ENCODE results near the gene APOO.

APOO gene

DNA sequence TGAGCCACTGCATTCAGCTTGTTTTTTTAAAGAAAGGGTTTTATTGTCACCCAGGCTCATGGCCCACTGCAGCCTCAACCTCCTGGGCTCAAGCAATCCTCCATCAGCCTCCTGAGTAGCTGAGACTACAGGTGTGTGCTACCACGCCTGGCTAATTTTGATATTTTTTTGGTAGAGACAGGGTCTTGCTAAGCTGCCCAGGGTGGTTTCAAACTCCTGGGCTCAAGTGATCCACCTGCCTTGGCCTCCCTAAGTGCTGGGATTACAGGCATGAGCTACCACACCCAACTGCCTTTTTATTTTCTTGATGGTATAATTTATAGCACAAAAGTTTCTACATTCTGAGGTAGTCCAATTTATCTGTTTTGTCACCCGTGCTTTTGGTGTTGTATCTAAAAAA is 85.9 kb downstream of the APOO start:
- no peak for DNase-seq (ENCODE audit: extremely low read depth in 1 of 2, low read depth in 1 of 2)

DNA sequence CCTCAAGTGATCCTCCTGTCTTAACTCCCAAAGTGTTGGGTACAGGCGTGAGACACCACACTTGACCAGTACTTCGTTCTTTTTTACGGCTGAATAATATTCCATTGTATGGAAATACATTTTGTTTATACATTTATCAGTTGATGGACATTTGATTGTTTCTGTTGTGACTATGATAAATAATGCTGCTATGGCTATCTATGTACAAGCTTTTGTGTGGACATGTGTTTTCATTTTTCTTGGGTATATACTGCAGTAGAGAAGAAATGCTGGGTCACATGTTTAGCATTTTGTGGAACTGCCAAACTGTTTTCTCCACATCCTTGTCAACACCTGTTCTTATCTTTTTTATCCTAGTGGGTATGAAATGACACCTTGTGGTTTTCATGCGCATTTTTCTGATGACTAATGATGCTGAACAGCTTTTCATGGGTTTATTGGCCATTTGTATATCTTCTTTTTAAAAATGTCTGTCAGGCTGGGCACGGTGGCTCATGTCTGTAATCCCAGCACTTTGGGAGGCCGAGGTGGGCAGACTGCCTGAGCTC is 87.4 kb downstream of the APOO start:
- no peak for DNase-seq (ENCODE audit: extremely low read depth in 1 of 2, low read depth in 1 of 2)

DNA sequence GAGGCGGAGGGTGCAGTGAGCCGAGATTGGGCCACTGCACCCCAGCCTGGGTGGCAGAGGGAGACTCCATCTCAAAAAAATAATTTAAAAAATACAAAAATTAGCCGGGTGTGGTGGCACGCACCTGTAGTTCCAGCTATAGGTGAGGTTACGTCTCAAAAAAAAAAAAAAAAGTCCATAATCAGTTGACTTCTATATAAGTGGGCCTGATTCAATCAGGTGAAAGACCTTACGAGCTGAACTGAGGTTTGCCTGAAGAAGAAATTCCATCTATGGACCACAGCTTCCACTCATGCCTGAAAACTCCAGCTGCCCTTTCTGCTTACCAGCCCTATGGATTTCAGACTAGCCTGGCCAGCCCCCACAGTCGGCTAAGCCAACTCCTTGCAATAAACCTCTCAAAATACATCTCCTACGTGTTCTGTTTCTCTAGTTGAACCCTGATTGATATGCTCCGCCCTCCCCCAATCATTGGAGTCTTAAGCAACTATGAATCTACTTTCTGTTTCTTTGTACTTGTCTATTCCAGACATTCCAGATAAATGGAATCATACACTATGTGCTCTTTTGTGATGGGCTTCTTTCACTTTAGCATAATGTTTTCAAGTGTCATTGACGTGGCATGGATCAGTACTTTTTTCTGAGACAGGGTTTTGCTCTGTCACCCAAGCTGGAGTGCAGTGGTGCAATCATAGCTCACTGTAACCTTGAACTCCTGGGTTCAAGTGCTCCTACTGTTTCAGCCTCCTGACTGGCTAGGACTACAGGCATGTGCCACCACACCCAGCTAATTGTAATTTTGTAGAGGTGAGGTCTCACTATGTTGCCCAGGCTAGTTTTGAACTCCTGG is 88.1 kb downstream of the APOO start:
- DNase-seq (ENCODE audit: extremely low read depth in 1 of 2, low read depth in 1 of 2): no peak

DNA sequence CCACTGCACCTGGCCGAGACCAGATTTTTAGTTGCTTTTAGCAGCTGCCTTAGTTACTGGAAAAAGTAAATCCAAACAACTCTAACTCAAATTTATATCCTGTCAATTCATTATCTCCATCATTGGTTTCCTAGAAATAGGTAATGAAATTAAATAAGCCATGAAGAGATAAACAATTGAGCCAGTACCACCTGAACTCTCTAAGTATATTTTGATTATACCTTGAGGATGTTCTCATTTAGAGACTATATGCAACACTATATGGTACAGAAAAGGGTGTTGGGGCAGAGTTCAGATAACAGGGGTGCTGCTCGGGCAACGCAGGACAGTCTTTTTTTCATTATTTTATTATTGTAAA is 89.8 kb downstream of the APOO start:
- DNase-seq (ENCODE audit: extremely low read depth in 1 of 2, low read depth in 1 of 2): no peak

DNA sequence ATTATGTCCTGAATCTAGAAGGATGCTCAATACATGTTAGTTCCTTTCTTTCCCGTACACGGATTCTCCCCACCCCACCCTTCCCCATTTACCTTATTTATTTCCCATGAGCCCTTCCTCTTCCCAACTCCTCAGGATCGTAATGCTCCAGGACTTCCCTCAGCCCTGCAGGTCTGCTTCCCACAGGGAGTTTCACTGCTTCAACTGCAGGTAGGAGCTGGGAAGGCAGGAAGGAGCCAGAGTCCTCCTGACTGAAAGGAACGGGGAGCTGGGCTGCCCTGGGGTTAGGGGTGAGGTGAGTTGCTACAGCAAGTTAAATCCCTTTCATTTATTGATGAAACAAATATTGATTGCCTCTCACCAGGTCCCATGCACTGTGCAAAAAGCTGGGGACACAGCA is 91.6 kb downstream of the APOO start:
- DNase-seq (ENCODE audit: extremely low read depth in 1 of 2, low read depth in 1 of 2): no peak

DNA sequence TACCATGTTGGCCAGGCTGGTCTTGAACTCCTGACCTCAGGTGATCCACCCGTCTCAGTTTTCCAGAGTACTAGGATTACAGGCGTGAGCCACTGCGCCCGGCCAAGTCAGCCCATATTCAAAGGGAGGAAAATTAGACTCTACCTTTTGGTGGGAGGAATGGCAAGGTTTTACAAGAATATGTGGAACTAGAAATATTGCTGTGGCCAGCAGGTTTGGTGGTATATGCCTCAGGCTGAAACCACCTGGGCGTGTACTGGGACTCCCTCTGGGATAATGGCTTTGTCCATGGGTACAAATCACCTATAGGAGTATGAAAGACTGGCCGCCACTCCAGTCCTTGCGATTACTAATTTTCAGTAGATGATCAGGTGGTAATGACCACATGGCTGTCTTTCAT is 92.4 kb downstream of the APOO start:
- no peak for DNase-seq (ENCODE audit: extremely low read depth in 1 of 2, low read depth in 1 of 2)

DNA sequence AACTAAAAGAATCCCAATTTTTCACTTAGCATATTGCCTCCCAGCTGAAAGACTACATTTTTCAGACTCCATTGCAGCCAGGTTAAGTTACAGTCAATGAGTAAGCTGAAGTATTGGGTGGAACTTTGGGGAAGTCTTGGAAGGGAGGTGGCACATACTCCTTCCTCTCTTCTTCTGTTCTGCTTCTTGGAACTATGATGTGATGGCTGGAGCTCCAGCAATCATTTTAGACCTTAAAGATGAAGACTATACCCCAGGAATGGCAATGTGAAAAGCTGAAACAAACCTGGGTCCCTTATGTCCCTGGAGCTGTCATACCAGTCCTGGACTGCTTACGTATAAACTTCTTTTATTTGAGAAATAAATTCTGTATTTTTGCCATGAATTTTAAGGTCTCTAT is 93.9 kb downstream of the APOO start:
- DNase-seq (ENCODE audit: extremely low read depth in 1 of 2, low read depth in 1 of 2): no peak

DNA sequence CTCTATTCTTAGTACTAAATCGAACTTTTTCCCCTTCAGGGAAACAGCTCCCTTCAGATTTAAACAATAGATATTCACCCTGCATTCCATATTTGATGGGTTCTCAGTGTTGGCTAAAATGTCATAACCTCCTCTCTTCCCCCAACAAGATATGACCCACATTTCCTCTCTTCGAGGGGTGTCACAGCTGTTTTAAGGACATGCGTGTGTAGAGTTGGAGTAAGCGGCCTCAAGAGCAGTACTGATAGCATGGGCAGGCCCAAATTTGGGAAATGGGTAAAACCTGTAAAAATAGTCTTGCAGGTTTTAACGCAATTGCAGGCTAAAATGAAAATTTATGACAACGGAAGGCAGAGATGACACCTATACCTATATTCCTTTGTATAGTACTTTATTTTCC is 96.1 kb downstream of the APOO start:
- no peak for DNase-seq (ENCODE audit: extremely low read depth in 1 of 2, low read depth in 1 of 2)

DNA sequence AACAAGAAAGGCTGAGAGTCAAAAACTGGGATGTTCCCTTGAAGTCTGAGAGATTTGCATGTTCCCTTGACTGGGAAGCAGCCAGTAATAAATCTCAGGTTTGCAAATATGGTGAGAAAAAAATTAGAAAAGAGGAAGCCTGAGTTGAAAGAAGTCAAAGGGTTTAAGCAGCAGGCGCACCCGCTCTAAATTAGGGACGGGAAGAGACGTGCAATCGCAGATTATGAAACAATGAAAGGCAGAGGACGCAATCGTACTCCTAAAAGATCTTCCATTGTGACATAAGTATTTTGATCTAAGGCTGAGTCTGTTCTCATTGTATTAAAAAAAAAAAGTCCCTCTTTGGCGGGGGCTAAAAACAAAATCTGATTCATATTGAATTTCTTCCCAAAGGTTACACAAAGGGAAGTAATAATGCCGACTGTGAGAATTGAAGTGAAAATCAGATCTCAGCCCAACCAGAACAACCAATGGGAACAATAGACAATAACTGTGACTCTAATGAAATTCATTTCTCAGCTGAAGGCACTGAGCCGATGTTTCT is 96.6 kb downstream of the APOO start:
- DNase-seq (ENCODE audit: extremely low read depth in 1 of 2, low read depth in 1 of 2): no peak

DNA sequence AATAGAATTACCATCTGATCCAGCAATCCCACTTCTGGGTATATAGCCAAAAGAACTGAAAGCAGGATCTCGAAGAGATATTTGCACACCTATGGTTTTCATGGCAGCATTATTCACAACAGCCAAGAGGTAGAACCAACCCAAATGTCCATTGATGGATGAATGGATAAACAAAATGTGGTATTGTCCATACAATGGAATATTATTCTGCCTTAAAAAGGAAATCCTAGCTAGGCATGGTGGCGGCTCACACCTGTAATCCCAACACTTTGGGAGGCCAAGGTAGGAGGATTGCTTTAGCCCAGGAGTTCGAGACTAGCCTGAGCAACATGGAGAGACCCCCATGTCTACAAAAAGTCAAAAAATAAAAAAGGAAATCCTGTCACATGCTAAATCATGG is 97.5 kb downstream of the APOO start:
- DNase-seq (ENCODE audit: extremely low read depth in 1 of 2, low read depth in 1 of 2): no peak

DNA sequence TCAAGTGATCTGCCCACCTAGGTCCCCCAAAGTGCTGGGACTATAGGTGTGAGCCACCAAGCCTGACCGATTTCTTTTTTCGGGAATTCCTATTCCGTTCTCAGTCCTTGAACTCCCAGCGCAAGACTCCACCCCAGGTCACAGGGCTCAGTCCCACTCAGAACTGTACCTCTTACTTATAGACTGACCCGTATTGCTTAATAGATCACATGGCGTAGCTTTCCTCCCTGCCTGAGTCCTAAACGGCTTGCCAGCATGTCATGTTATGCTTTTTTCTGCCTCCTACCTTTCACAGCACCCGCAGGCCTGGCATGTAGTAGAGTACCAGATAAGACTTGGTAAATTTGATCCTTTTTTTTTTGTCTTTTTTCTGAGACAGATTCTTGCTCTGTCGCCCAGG is 102.3 kb downstream of the APOO start:
- DNase-seq (ENCODE audit: extremely low read depth in 1 of 2, low read depth in 1 of 2): no peak

DNA sequence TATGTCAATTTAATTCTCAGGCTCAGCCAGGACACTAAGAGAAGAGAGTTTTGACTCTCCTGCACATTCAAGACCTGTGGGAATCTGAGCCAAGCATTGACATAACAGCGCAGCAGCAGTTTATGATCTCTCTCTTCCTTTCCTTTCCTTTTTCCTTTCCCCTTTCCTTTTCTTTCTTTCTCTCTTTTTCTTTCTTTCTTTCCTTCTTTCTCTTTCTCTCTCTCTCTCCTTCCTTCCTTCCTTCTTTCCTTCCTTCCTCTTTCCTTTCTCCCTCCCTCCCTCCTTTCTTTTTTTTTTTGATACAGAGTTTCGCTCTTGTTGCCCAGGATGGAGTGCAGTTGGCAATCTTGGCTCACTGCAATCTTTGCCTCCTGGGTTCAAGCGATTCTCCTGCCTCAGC is 103.2 kb downstream of the APOO start:
- no peak for DNase-seq (ENCODE audit: extremely low read depth in 1 of 2, low read depth in 1 of 2)

DNA sequence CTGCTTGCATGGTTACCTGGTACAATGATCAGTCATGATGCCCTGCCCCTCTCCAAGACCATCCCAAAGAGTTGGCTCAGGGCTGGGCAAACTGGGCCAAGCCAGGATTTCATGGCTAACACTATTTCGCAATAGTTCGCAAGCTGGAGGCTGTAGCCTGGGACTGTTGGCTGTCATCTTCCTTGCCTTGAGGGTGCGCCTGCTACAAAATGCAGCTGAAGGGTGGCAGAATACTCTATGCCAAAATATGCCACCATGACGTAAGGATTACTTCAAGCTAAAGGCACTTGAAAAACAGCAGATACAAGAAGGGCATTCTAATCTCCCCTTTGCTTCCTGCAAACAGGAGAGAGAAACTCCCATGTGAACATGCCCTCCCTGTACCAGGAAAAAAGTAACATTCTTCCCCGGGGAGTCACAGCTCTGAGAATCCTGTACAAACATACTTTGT is 103.8 kb downstream of the APOO start:
- DNase-seq (ENCODE audit: extremely low read depth in 1 of 2, low read depth in 1 of 2): no peak

DNA sequence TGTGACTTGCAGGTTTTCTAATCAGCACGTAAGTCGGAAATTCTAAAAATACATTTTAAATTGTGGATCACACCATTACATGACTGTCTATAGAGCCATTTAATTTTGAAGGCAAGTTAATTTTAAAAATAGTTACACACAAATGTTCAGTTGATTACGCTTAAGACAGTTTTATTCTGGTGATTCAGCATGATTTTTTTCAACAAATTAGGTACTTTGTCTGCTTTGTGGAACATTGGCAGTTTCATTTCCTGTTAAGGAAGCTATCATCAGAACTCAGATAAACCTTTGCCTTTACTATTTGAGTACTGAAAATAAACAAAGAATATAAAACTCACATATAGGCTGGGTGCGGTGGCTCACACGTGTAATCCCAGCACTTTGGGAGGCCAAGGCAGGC is 105.3 kb downstream of the APOO start:
- no peak for DNase-seq (ENCODE audit: extremely low read depth in 1 of 2, low read depth in 1 of 2)

DNA sequence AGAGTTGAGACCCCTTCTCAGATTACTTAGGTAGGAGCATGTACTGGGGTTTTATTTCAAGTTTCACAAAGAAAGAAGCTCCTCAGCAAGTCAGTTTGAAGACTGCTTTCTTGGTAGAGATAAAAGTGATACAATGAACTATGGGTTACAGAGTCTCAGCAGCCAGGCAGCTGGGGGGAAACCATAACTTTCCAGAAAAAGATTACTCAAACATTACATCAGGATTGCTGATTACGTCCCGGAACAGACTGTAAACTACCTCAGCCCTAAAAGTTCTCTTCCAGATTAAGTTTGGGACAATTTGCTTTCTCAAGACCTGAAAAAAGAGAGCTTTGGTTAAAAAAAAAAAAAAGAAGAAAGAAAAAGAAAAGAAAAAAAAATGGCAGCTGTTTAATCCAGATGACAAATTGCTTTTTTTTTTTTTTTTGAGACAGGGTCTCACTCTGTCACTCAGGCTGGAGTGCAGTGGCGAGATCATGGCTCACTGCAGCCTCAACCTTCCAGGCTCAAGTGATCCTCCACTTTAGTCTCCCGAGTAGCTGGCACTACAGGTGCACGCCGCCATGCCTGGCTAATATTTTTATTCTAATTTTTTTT is 108.2 kb downstream of the APOO start:
- no peak for DNase-seq (ENCODE audit: extremely low read depth in 1 of 2, low read depth in 1 of 2)

DNA sequence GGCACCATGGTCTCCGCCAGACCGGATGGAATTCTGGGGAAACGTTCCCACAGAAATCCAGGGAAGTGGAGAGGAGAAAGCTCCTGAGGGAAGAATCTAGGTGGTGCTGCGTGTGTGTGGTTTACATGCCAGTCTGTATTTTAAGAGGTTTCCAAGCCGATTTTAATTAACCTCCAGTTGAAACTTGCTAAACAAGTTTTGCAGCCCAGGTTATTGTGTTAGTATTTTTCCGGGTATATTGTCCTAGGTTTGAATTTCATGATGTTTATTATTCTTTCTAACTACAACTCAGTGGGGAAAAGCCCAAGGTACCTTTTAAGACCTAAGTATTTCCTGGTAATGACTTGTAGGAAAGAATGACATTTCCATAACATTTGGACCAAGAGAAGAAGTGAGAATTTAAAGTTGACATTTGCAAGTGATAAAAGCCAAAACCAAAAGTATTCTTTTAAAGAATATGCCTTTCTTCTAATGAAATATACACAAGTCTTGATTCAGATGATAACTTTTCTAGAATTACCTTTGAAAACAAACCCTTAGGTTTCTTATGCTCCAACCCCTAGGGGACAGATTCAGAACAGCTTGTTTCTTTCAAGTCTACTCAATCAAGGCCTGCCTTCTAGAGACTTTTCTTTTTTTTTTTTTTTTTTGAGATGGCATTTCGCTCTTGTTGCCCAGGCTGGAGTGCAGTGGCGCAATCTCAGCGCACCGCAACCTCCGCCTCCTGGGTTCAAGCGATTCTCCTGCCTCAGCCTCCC is 110.2 kb downstream of the APOO start:
- DNase-seq (ENCODE audit: extremely low read depth in 1 of 2, low read depth in 1 of 2): no peak

DNA sequence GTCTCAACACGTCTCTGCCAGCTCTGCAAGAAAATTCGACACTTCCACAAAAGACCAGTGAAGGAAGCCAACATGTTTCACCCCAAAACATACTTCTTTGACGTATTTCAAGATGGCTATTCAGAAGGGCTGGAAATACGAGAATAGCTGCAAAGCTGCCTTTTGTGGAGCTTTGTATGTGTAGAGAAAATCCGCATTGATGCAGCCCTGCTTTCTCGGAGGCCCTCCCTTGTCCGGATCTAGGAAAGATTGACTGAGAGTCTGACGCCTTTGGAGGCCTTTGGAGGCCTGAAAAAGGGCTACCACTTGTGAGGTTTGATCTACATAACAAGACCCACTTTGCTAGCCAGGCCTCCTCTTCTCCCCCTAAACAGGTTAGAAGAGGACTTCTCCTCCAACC is 112.5 kb downstream of the APOO start:
- no peak for DNase-seq (ENCODE audit: extremely low read depth in 1 of 2, low read depth in 1 of 2)

DNA sequence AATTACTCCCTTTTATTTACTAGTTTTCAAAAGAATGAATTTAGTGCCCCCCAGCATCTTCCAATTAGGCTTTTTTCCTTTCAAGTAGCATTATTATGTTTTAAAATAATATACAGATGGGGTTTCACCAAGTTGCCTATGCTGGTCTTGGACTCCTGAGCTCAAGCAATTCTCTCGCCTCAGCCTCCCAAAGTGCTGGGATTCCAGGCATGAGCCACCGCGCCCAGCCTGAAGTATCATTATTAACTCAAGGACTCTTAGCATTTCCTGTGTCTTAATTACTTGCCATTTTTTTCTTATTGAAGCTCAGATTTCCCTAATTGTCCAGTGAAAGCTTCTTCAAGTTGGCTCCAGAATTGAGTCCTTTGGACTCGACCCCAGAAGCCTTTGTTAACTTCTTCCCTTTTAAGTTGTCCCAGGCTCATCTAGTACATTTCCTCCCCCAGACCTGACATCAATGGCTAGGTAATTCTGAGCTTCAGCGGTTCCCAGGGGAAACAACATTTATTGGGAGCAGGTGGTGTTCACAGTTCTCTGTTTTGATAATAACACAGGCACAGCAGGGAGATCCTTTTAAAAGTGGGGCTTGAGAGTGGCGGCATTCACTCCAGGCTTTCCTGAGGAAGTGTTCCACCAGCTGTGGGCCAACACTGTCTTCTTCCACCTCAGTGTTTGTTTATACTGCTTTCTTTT is 114.7 kb downstream of the APOO start:
- no peak for DNase-seq (ENCODE audit: extremely low read depth in 1 of 2, low read depth in 1 of 2)

DNA sequence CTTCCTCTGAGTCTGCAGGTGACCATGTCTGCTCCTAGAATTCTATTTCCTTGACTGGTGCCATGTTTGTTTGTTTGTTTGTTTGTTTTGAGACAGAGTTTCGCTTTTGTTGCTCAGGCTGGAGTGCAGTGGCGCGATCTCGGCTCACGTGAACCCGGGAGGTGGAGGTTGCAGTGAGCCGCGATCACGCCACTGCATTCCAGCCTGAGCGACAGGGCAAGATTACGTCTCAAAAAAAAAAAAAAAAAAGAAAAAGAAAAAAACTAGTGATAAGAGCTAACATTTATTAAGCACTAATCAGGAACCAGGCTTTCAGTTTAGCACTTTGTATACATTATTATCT is 117.6 kb downstream of the APOO start:
- DNase-seq (ENCODE audit: extremely low read depth in 1 of 2, low read depth in 1 of 2): no peak

DNA sequence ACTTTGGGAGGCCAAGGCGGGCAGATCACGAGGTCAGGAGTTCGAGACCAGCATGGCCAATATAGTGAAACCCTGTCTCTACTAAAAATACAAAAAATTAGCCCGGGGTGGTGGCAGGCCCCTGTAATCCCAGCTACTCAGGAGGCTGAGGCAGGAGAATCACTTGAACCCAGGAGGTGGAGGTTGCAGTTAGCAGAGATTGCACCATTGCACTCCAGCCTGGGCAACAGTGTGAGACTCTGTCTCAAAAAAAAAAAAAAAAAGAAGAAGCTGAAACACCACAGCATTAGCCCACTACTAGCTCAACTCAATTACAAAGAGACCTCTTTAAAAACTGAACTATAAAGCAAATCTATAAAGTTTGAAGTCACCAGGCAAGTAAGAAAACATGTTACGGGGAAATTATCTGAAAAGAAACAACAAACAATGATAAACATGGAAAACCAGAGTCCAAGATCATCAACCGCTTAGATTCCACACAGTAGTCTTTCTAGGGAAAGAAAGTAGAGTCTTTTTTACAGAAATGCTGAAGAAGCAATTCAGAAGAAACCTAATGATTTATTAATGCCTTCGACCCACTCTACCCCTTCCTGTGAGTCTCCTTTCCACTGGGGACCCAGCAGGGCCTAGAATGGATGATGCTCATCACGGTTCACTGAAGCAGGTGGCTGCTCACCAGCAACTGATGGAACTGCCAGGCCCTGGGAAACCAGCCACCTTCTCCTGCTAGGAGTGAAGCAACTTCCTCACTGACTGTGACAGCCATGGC is 118.2 kb downstream of the APOO start:
- no peak for DNase-seq (ENCODE audit: extremely low read depth in 1 of 2, low read depth in 1 of 2)

Data from stimulated activated CD8-positive, alpha-beta memory T cell treated with anti-CD3 and anti-CD28 coated beads, Interleukin-7, amount 100 ng/mL, for 48 hours (primary cell).